Measurements from ENCODE around the gene YJU2. TPM values are rescaled to one million over a fixed set of nuclear protein-coding genes. Genes with fewer than 3 reads are reported as not detected.
"Not testable (repeated sequence)": the region's sequence is repeated elsewhere in the genome, so short reads cannot be mapped to it uniquely, and the experiment has no call there.

The YJU2 gene
- total RNA-seq, 1 donor from 2014 or later = 19.9 TPM

GRCh38 chr19:4267901-4268815 lies 21.3 kb downstream of the YJU2 start:
- Histone ChIP-seq H3K9me3 (no peaks in the 10 kb centered on the region), H3K27ac (no peak overlapping the region), H3K4me1 (no peaks in the 10 kb centered on the region), H3K36me3 (peaks cover 0 to 38% of the 10 kb centered on the region in 2 donors), H3K4me3 (no peak overlapping the region), H3K27me3 (no peaks in the 10 kb centered on the region)
- no peak for DNase-seq (ENCODE audit: extremely low spot score in 2 of 2)
- no peak for TF ChIP-seq POLR2A (IDR thresholded peaks at IDR 0.05)
- no peak for TF ChIP-seq CTCF (IDR thresholded peaks at IDR 0.05)
- no peak for TF ChIP-seq POLR2AphosphoS5 (IDR thresholded peaks at IDR 0.05; ENCODE audit: insufficient read depth in 1 of 2, low read depth in 1 of 2)
- intact Hi-C loops (cut with DNase I) = no loop called here

GRCh38 chr19:4268816-4269430 lies 22.0 kb downstream of the YJU2 start:
- Histone ChIP-seq H3K36me3 (peaks cover 0 to 33% of the 10 kb centered on the region in 2 donors), H3K4me1 (no peaks in the 10 kb centered on the region), H3K9me3 (no peaks in the 10 kb centered on the region), H3K4me3 (no peak overlapping the region), H3K27me3 (no peaks in the 10 kb centered on the region), H3K27ac (no peak overlapping the region)
- intact Hi-C loops (cut with DNase I) = no loop called here
- no peak for DNase-seq (ENCODE audit: extremely low spot score in 2 of 2)
- no peak for TF ChIP-seq POLR2A (IDR thresholded peaks at IDR 0.05)
- TF ChIP-seq POLR2AphosphoS5 (IDR thresholded peaks at IDR 0.05; ENCODE audit: insufficient read depth in 1 of 2, low read depth in 1 of 2) = no peak
- no peak for TF ChIP-seq CTCF (IDR thresholded peaks at IDR 0.05)

- H3K36me3 ChIP-seq = peaks cover 0 to 13% of the 10 kb centered on the region in 2 donors
- H3K4me1 ChIP-seq = no peaks in the 10 kb centered on the region
- no peaks in the 10 kb centered on the region for H3K27me3 ChIP-seq
- intact Hi-C loops (cut with DNase I) = loop anchor here (10.0 kb wide), 1 partner anchor 122 kb away; no protein-coding TSS in a partner anchor
- no peak overlapping the region for H3K4me3 ChIP-seq
- TF ChIP-seq POLR2A (IDR thresholded peaks at IDR 0.05) (no peak), CTCF (IDR thresholded peaks at IDR 0.05) (no peak), POLR2AphosphoS5 (IDR thresholded peaks at IDR 0.05; ENCODE audit: insufficient read depth in 1 of 2, low read depth in 1 of 2) (no peak)
- H3K27ac ChIP-seq = no peak overlapping the region
- no peaks in the 10 kb centered on the region for H3K9me3 ChIP-seq
- no peak for DNase-seq (ENCODE audit: extremely low spot score in 2 of 2)
These were observed 26.0 kb downstream of the YJU2 start for GRCh38 chr19:4272894-4273293.

- intact Hi-C loops (cut with DNase I) = loop anchor here (10.0 kb wide), 1 partner anchor 120 kb away; no protein-coding TSS in a partner anchor
- H3K9me3 ChIP-seq; H3K27ac ChIP-seq; H3K4me1 ChIP-seq; DNase-seq (ENCODE audit: extremely low spot score in 2 of 2); H3K36me3 ChIP-seq; H3K4me3 ChIP-seq; H3K27me3 ChIP-seq: not testable (repeated sequence)
These were observed 27.4 kb downstream of the YJU2 start for GRCh38 chr19:4274321-4274686.

- Histone ChIP-seq H3K27ac (no peak overlapping the region), H3K9me3 (no peaks in the 10 kb centered on the region), H3K4me1 (peaks cover 19% of the 10 kb centered on the region), H3K27me3 (peaks cover 12% of the 10 kb centered on the region), H3K4me3 (no peak overlapping the region), H3K36me3 (no peaks in the 10 kb centered on the region)
- DNase-seq (ENCODE audit: extremely low spot score in 2 of 2) = no peak
- intact Hi-C loops (cut with DNase I) = loop anchor here (10.0 kb wide), 1 partner anchor 118 kb away; no protein-coding TSS in a partner anchor
- TF ChIP-seq POLR2A (IDR thresholded peaks at IDR 0.05) (no peak), CTCF (IDR thresholded peaks at IDR 0.05) (no peak), POLR2AphosphoS5 (IDR thresholded peaks at IDR 0.05; ENCODE audit: insufficient read depth in 1 of 2, low read depth in 1 of 2) (no peak)
These were observed 30.4 kb downstream of the YJU2 start for GRCh38 chr19:4277191-4277696.

Data from vagina (tissue), 2 donors.